NCI-H69 (cell line): ENCODE results near the gene MGLL.
A peak's percentile ranks its signal among the peaks of the same experiment; 100 is the strongest.
"Not testable (repeated sequence)": the region's sequence is repeated elsewhere in the genome, so short reads cannot be mapped to it uniquely, and the experiment has no call there.

Source experiments
- DNase-seq: peaks from one replicate; lab custom pipeline; 2025; lab: John Stamatoyannopoulos, UW

Gene MGLL

GRCh38 chr3:127689266-127689860 lies 133.0 kb downstream of the MGLL start:
- DNase-seq: no peak

GRCh38 chr3:127688416-127689265 lies 133.7 kb downstream of the MGLL start:
- peak; percentile 70 for DNase-seq

- no peak for DNase-seq
These were observed 134.3 kb downstream of the MGLL start for GRCh38 chr3:127688022-127688415.

GRCh38 chr3:127687228-127687737 lies 135.0 kb downstream of the MGLL start:
- no peak for DNase-seq

- no peak for DNase-seq
These were observed 135.8 kb downstream of the MGLL start for GRCh38 chr3:127686512-127686894.

- DNase-seq: no peak
These were observed 136.4 kb downstream of the MGLL start for GRCh38 chr3:127685708-127686511.

GRCh38 chr3:127684871-127685707 lies 137.2 kb downstream of the MGLL start:
- DNase-seq: no peak

- peak; percentile 16 for DNase-seq
These were observed 139.8 kb downstream of the MGLL start for GRCh38 chr3:127682561-127682960.

- DNase-seq: not testable (repeated sequence)
These were observed 140.2 kb downstream of the MGLL start for GRCh38 chr3:127682175-127682554.

- DNase-seq: no peak
These were observed 141.5 kb downstream of the MGLL start for GRCh38 chr3:127680798-127681221.

GRCh38 chr3:127680146-127680661 lies 142.1 kb downstream of the MGLL start:
- no peak for DNase-seq

GRCh38 chr3:127679534-127680145 lies 142.7 kb downstream of the MGLL start:
- DNase-seq: no peak

GRCh38 chr3:127678611-127679533 lies 143.4 kb downstream of the MGLL start:
- no peak for DNase-seq

- no peak for DNase-seq
These were observed 144.1 kb downstream of the MGLL start for GRCh38 chr3:127678315-127678599.

GRCh38 chr3:127677541-127678314 lies 144.6 kb downstream of the MGLL start:
- no peak for DNase-seq

GRCh38 chr3:127676921-127677351 lies 145.4 kb downstream of the MGLL start:
- DNase-seq: no peak

- no peak for DNase-seq
These were observed 145.9 kb downstream of the MGLL start for GRCh38 chr3:127676456-127676855.

GRCh38 chr3:127675651-127676391 lies 146.5 kb downstream of the MGLL start:
- no peak for DNase-seq
